Left ventricle myocardium inferior (tissue), 1 donor: Measurements from ENCODE around the gene MYO5B. TPM values are rescaled to one million over a fixed set of nuclear protein-coding genes. Genes with fewer than 3 reads are reported as not detected.

Source experiments
- DNase-seq: peaks from one replicate; pipeline ENCODE4 v3.0.0-alpha.2; 2020
- H3K27ac ChIP-seq: fragments of 200-600 bp; replicated peaks from 2 replicates; pipeline ENCODE4 v1.8.0; 2021
- H3K27me3 ChIP-seq: fragments of 200-600 bp; 2 replicates; pipeline ENCODE4 v1.8.0; 2021; ENCODE audit warnings: low read depth
- H3K36me3 ChIP-seq: fragments of 200-600 bp; 2 replicates; pipeline ENCODE4 v1.8.0; 2021
- H3K4me1 ChIP-seq: fragments of 200-600 bp; 2 replicates; pipeline ENCODE4 v1.8.0; 2021
- H3K4me3 ChIP-seq: fragments of 200-600 bp; 2 replicates; pipeline ENCODE4 v1.8.0; 2021; ENCODE audit warnings: mild to moderate bottlenecking, moderate library complexity
- H3K9me3 ChIP-seq: fragments of 200-600 bp; replicated peaks from 2 replicates; pipeline ENCODE4 v1.8.0; 2021
- CTCF ChIP-seq: fragments of 200-600 bp; IDR thresholded peaks from 2 replicates; pipeline ENCODE4 v1.8.0; 2021; ENCODE audit warnings: antibody characterized with exemption, mild to moderate bottlenecking, borderline replicate concordance
- intact Hi-C: fragments of 100-400 bp; cut with micrococcal nuclease; formaldehyde crosslinking; loops from one replicate; pipeline ENCODE4 v1.11.0; 2022
- total RNA-seq: library from RNA; stranded (reverse); fragmentation: NEBNext Ultra II Directional; extraction: Animal tissue kit (Norgen Biotek cat#: 25700); gene quantifications from one replicate; pipeline ENCODE4 v1.2.1, GENCODE V29; 2021
- donor health status: DM: no; HTN: yes; CAD: no; lungs with severe emphysema.

The MYO5B gene
- total RNA-seq, 1 donor from 2014 or later = 0.44 TPM

- Histone ChIP-seq H3K4me3 (no peak overlapping the region), H3K36me3 (no peaks in the 10 kb centered on the region), H3K9me3 (no peaks in the 10 kb centered on the region), H3K4me1 (peaks cover 3% of the 10 kb centered on the region), H3K27ac (no peak overlapping the region), H3K27me3 (peaks cover 2% of the 10 kb centered on the region)
- DNase-seq = no peak
- intact Hi-C loops = loop anchor here (5.0 kb wide), 1 partner anchor 295 kb away; the partner anchor contains the start of gene LIPG
- no peak for TF ChIP-seq CTCF
Measured at GRCh38 chr18:49857708-49858107, 337.2 kb downstream of the MYO5B start.

GRCh38 chr18:49856496-49856895 is 338.5 kb downstream of the MYO5B start:
- H3K4me3 ChIP-seq = no peak overlapping the region
- peaks cover 6% of the 10 kb centered on the region for H3K27me3 ChIP-seq
- no peak for DNase-seq
- no peak for TF ChIP-seq CTCF
- intact Hi-C loops = loop anchor here (5.0 kb wide), 1 partner anchor 294 kb away; the partner anchor contains the start of gene LIPG
- H3K36me3 ChIP-seq = no peaks in the 10 kb centered on the region
- no peak overlapping the region for H3K27ac ChIP-seq
- H3K9me3 ChIP-seq = no peaks in the 10 kb centered on the region
- peaks cover 3% of the 10 kb centered on the region for H3K4me1 ChIP-seq

- intact Hi-C loops = loop anchor here (5.0 kb wide), 1 partner anchor 294 kb away; the partner anchor contains the start of gene LIPG
- Histone ChIP-seq H3K27ac (no peak overlapping the region), H3K9me3 (no peaks in the 10 kb centered on the region), H3K4me1 (peaks cover 3% of the 10 kb centered on the region), H3K27me3 (peaks cover 6% of the 10 kb centered on the region), H3K36me3 (no peaks in the 10 kb centered on the region), H3K4me3 (no peak overlapping the region)
- TF ChIP-seq CTCF = no peak
- DNase-seq = no peak
Measured at GRCh38 chr18:49855711-49856415, 339.1 kb downstream of the MYO5B start.

- no peak for TF ChIP-seq CTCF
- H3K4me3 ChIP-seq = no peak overlapping the region
- no peak for DNase-seq
- H3K4me1 ChIP-seq = peaks cover 3% of the 10 kb centered on the region
- H3K36me3 ChIP-seq = no peaks in the 10 kb centered on the region
- no peak overlapping the region for H3K27ac ChIP-seq
- H3K9me3 ChIP-seq = no peaks in the 10 kb centered on the region
- intact Hi-C loops = loop anchor here (5.0 kb wide), 1 partner anchor 292 kb away; the partner anchor contains the start of gene LIPG
- peaks cover 18% of the 10 kb centered on the region for H3K27me3 ChIP-seq
Measured at GRCh38 chr18:49854681-49855080, 340.3 kb downstream of the MYO5B start.

- no peak for TF ChIP-seq CTCF
- Histone ChIP-seq H3K36me3 (no peaks in the 10 kb centered on the region), H3K27ac (no peak overlapping the region), H3K4me1 (peaks cover under 1% of the 10 kb centered on the region), H3K4me3 (no peak overlapping the region), H3K9me3 (no peaks in the 10 kb centered on the region), H3K27me3 (peaks cover 30% of the 10 kb centered on the region)
- intact Hi-C loops = no loop called here
- DNase-seq = no peak
Measured at GRCh38 chr18:49853436-49853835, 341.5 kb downstream of the MYO5B start.
